ENCODE results near the gene PDS5A.
"Not testable (repeated sequence)": the region's sequence is repeated elsewhere in the genome, so short reads cannot be mapped to it uniquely, and the experiment has no call there.

PDS5A gene

GRCh38 chr4:39820186-39820585, 157.5 kb downstream of the PDS5A start:
- Histone ChIP-seq H3K4me2 (no peak overlapping the region), H3K4me3 (no peak overlapping the region), H3K27me3 (no peaks in the 10 kb centered on the region), H3K9ac (no peak overlapping the region), H3K4me1 (no peaks in the 10 kb centered on the region), H4K20me1 (no peaks in the 10 kb centered on the region), H3K27ac (no peak overlapping the region), H3K9me3 (no peaks in the 10 kb centered on the region), H3K36me3 (peaks cover 30% of the 10 kb centered on the region)
- no peak for TF ChIP-seq Cebpa-rat (IDR thresholded peaks at IDR 0.05)

DNA sequence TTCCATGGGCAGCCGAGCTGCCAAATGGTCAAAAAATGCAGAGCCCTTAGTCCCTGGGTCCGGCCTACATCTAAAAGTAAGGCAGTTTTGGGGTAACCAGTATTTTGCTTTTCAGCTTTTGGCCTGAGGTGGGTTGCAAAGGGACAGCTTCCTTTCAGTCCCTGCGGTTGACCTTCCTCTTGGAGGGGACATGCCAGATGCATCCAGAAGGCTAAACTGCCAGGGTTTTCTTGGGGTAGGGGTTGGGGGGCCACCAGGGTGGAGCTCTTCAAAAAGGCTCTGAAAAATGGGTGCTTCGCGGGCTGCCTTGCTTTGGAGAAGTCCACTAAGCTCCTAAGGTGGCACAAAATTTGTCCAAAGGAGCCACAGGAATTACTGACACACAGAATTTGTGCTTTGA, 159.1 kb downstream of the PDS5A start:
- Histone ChIP-seq H3K27ac (no peak overlapping the region), H3K9me3 (no peaks in the 10 kb centered on the region; the same call in 1 of the 2 replicates), H3K4me2 (no peak overlapping the region), H3K4me3 (no peak overlapping the region), H3K36me3 (peaks cover 18% of the 10 kb centered on the region), H4K20me1 (no peaks in the 10 kb centered on the region), H3K4me1 (no peaks in the 10 kb centered on the region), H3K27me3 (no peaks in the 10 kb centered on the region), H3K9ac (no peak overlapping the region)
- TF ChIP-seq Cebpa-rat (IDR thresholded peaks at IDR 0.05): no peak

- no peak overlapping the region for H3K4me2 ChIP-seq
- no peak overlapping the region for H3K9ac ChIP-seq
These were observed 163.1 kb downstream of the PDS5A start for GRCh38 chr4:39814403-39815185.

GRCh38 chr4:39813761-39814160, 163.9 kb downstream of the PDS5A start:
- not testable (repeated sequence) for H3K4me1 ChIP-seq, H3K27me3 ChIP-seq, H4K20me1 ChIP-seq, H3K4me3 ChIP-seq, H3K36me3 ChIP-seq, H3K9me3 ChIP-seq, H3K27ac ChIP-seq, H3K4me2 ChIP-seq, H3K9ac ChIP-seq

More at GRCh38 chr4:39814403-39815185, 163.1 kb downstream of the PDS5A start:
- Histone ChIP-seq H3K36me3 (no peaks in the 10 kb centered on the region), H3K9me3 (no peaks in the 10 kb centered on the region; the same call in 1 of the 2 replicates), H3K4me1 (no peaks in the 10 kb centered on the region), H3K4me3 (no peak overlapping the region), H4K20me1 (no peaks in the 10 kb centered on the region), H3K27ac (no peak overlapping the region), H3K27me3 (no peaks in the 10 kb centered on the region)
- TF ChIP-seq Cebpa-rat (IDR thresholded peaks at IDR 0.05): no peak

GRCh38 chr4:39813033-39813432, 164.7 kb downstream of the PDS5A start:
- H3K4me2 ChIP-seq, H4K20me1 ChIP-seq, H3K9ac ChIP-seq, H3K27me3 ChIP-seq, H3K9me3 ChIP-seq, H3K4me3 ChIP-seq, H3K36me3 ChIP-seq, H3K4me1 ChIP-seq, H3K27ac ChIP-seq: not testable (repeated sequence)

GRCh38 chr4:39812500-39812899, 165.2 kb downstream of the PDS5A start:
- Histone ChIP-seq H3K9me3 (no peaks in the 10 kb centered on the region; the same call in 1 of the 2 replicates), H3K9ac (no peak overlapping the region), H3K36me3 (no peaks in the 10 kb centered on the region), H3K4me1 (no peaks in the 10 kb centered on the region), H3K27ac (no peak overlapping the region), H3K4me2 (no peak overlapping the region), H4K20me1 (no peaks in the 10 kb centered on the region), H3K4me3 (no peak overlapping the region), H3K27me3 (no peaks in the 10 kb centered on the region)
- no peak for TF ChIP-seq Cebpa-rat (IDR thresholded peaks at IDR 0.05)

DNA sequence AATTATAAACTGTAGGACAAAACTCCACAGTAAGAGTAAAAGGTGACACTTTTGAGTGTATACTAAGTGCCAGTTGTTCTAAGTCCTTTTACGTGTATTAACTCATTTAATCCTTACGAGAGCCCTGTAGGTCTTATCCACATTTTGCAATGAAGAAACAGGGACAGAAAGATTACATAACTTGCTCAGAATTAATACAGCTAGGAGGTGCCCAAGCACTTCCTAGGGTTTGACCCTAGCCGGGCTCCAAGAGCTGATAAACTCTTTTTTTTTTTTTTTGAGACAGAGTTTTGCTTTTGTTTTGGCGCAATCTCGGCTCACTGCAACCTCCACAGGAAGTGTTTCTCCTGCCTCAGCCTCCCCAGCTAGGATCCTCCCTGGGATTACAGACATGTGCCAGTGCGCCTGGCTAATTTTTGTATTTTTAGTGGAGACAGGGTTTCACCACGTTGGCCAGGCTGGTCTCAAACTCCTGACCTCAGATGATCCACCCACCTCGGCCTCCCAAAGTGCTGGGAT, 169.4 kb downstream of the PDS5A start:
- H4K20me1 ChIP-seq: no peaks in the 10 kb centered on the region
- H3K9ac ChIP-seq: no peak overlapping the region
- no peak for TF ChIP-seq Cebpa-rat (IDR thresholded peaks at IDR 0.05)
- no peaks in the 10 kb centered on the region for H3K36me3 ChIP-seq
- no peak overlapping the region for H3K27ac ChIP-seq
- no peaks in the 10 kb centered on the region for H3K27me3 ChIP-seq
- no peak overlapping the region for H3K4me2 ChIP-seq
- no peaks in the 10 kb centered on the region for H3K9me3 ChIP-seq
- H3K4me1 ChIP-seq: no peaks in the 10 kb centered on the region
- no peak overlapping the region for H3K4me3 ChIP-seq

DNA sequence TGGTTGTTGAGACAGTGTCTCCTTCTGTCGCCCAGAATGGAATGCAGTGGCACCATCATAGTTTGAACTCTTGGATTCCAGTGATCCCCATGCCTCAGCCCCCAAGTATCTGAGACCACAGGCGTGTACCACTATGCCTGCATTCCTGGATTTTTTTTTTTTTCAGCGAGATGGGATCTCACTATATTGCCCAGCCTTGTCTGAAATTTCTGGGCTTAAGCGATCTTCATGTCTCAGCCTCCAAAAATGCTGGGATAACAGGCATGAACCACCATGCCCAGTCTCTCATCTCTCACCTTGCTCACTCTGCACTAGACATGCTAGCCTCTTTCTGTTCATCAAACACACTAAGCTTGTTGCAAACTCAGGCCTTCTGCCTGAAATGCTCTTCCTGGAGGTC, 175.7 kb downstream of the PDS5A start:
- H3K9me3 ChIP-seq: no peaks in the 10 kb centered on the region
- H3K27me3 ChIP-seq: no peaks in the 10 kb centered on the region
- no peak overlapping the region for H3K9ac ChIP-seq
- no peaks in the 10 kb centered on the region for H4K20me1 ChIP-seq
- no peaks in the 10 kb centered on the region for H3K36me3 ChIP-seq
- H3K27ac ChIP-seq: no peak overlapping the region
- TF ChIP-seq Cebpa-rat (IDR thresholded peaks at IDR 0.05): no peak
- no peak overlapping the region for H3K4me3 ChIP-seq
- H3K4me1 ChIP-seq: no peaks in the 10 kb centered on the region
- no peak overlapping the region for H3K4me2 ChIP-seq

GRCh38 chr4:39792976-39793375, 184.7 kb downstream of the PDS5A start:
- not testable (repeated sequence) for H3K4me1 ChIP-seq, H3K4me2 ChIP-seq, H3K9ac ChIP-seq, H3K36me3 ChIP-seq, H3K27me3 ChIP-seq, H4K20me1 ChIP-seq, H3K27ac ChIP-seq, H3K4me3 ChIP-seq
- peaks cover 15% of the 10 kb centered on the region for H3K9me3 ChIP-seq

DNA sequence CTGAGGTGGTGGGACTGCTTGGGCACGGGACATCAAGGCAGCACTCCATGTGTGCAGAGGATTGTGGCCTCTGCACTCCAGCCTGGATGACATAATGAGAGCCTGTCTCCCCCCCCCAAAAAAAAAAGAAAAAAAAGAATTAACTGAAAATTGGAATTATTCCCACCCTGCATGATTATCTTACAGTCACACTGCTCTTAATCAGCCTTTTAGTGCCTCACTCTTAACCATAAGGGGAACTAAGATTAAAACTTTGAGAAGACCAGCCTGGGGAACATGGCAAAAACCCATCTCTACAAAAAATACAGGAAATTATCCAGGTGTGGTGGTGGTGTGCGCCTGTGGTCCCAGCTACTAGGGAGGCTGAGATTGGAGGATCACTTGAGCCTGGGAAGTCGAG, 185.2 kb downstream of the PDS5A start:
- Histone ChIP-seq H3K4me1 (no peaks in the 10 kb centered on the region), H3K9ac (no peak overlapping the region), H3K4me3 (no peak overlapping the region), H4K20me1 (no peaks in the 10 kb centered on the region), H3K4me2 (no peak overlapping the region), H3K9me3 (peaks cover 15% of the 10 kb centered on the region), H3K27me3 (no peaks in the 10 kb centered on the region), H3K27ac (no peak overlapping the region), H3K36me3 (no peaks in the 10 kb centered on the region)
- no peak for TF ChIP-seq Cebpa-rat (IDR thresholded peaks at IDR 0.05)

DNA sequence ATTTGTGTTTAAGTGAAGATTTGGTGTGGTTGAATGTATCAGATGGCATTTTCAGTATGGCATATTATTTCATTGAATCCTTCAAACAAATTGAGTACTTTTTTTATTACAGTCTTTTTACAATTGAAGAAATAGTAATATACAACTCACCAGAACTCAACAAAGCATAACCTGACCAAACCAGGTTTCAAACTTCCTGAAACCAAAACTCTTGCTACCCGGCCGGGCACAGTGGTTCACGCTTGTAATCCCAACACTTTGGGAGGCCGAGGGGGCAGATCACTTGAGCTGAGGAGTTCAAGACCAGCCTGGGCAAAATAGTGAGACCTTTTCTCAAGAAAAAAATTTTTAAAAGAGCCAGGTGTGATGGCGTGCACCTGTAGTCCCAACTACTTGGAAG, 185.6 kb downstream of the PDS5A start:
- no peak for TF ChIP-seq Cebpa-rat (IDR thresholded peaks at IDR 0.05)
- H3K27ac ChIP-seq: no peak overlapping the region
- peaks cover 15% of the 10 kb centered on the region for H3K9me3 ChIP-seq
- no peaks in the 10 kb centered on the region for H4K20me1 ChIP-seq
- no peaks in the 10 kb centered on the region for H3K36me3 ChIP-seq
- no peak overlapping the region for H3K4me2 ChIP-seq
- H3K9ac ChIP-seq: no peak overlapping the region
- no peaks in the 10 kb centered on the region for H3K27me3 ChIP-seq
- no peaks in the 10 kb centered on the region for H3K4me1 ChIP-seq
- no peak overlapping the region for H3K4me3 ChIP-seq

Data from BLaER1 (cell line).